GM11168 (cell line): ENCODE measurements around the gene SYNE2.
"Not testable (repeated sequence)": the region's sequence is repeated elsewhere in the genome, so short reads cannot be mapped to it uniquely, and the experiment has no call there.

ENCODE experiments used
- in situ Hi-C: fragments of 300-500 bp; cut with MboI; formaldehyde crosslinking; loops from one replicate; pipeline ENCODE4 v1.12.0; 2022; ENCODE audit warnings: low sequenced_read_pairs; ENCODE audit not compliant: unreplicated experiment

Gene SYNE2

GRCh38 chr14:63852817-63853731, at the start of gene SYNE2:
SYNE2 (plus strand) TSS chr14:63853004; CDS start chr14:63909149, 56,145 bp downstream.
- in situ Hi-C loops = no loop called here

GRCh38 chr14:63803221-63803791, 49.5 kb upstream of the SYNE2 start:
- in situ Hi-C loops = loop anchor here (10.0 kb wide), 1 partner anchor 501 kb away; no protein-coding TSS in a partner anchor

GRCh38 chr14:63806064-63806463, 46.7 kb upstream of the SYNE2 start:
- in situ Hi-C loops = loop anchor here (10.0 kb wide), 1 partner anchor 499 kb away; no protein-coding TSS in a partner anchor

- in situ Hi-C loops = not testable (repeated sequence)
These were observed 41.1 kb upstream of the SYNE2 start for GRCh38 chr14:63811692-63812091.

GRCh38 chr14:63833728-63834127, 19.1 kb upstream of the SYNE2 start:
- in situ Hi-C loops = no loop called here

- in situ Hi-C loops = no loop called here
These were observed 11.8 kb upstream of the SYNE2 start for GRCh38 chr14:63840981-63841380.

GRCh38 chr14:63843796-63844195, 9.0 kb upstream of the SYNE2 start:
- in situ Hi-C loops = no loop called here

- in situ Hi-C loops = no loop called here
These were observed 3.9 kb upstream of the SYNE2 start for GRCh38 chr14:63848890-63849289.

- in situ Hi-C loops = no loop called here
These were observed 460 bp upstream of the SYNE2 start for GRCh38 chr14:63852271-63852816.

- in situ Hi-C loops = no loop called here
These were observed 1.1 kb downstream of the SYNE2 start for GRCh38 chr14:63853831-63854293.

- in situ Hi-C loops = no loop called here
These were observed 1.5 kb downstream of the SYNE2 start for GRCh38 chr14:63854330-63854729.

GRCh38 chr14:63855281-63855680, 2.5 kb downstream of the SYNE2 start:
- in situ Hi-C loops = no loop called here

- in situ Hi-C loops = no loop called here
These were observed 4.7 kb downstream of the SYNE2 start for GRCh38 chr14:63857466-63858030.

GRCh38 chr14:63860146-63860545, 7.3 kb downstream of the SYNE2 start:
- in situ Hi-C loops = no loop called here

GRCh38 chr14:63862163-63862562, 9.4 kb downstream of the SYNE2 start:
- in situ Hi-C loops = no loop called here

GRCh38 chr14:63863004-63863403, 10.2 kb downstream of the SYNE2 start:
- in situ Hi-C loops = no loop called here

GRCh38 chr14:63864775-63865174, 12.0 kb downstream of the SYNE2 start:
- in situ Hi-C loops = not testable (repeated sequence)

GRCh38 chr14:63867933-63868921, 15.4 kb downstream of the SYNE2 start:
- in situ Hi-C loops = no loop called here

- in situ Hi-C loops = not testable (repeated sequence)
These were observed 17.3 kb downstream of the SYNE2 start for GRCh38 chr14:63869940-63870752.
